Measurements from ENCODE around the gene PPRC1. TPM values are rescaled to one million over a fixed set of nuclear protein-coding genes. Genes with fewer than 3 reads are reported as not detected.

Gene PPRC1
- polyA plus RNA-seq, 1 donor from 2014 or later: 14.2 TPM

GRCh38 chr10:102131286-102132170 is 1.3 kb upstream of the PPRC1 start:
- Mint-ChIP-seq H3K9me3 (no peaks in the 10 kb centered on the region), H3K4me1 (peaks cover 16 to 28% (median 17%) of the 10 kb centered on the region in 3 donors), H3K27me3 (no peaks in the 10 kb centered on the region), H3K36me3 (no peaks in the 10 kb centered on the region), H3K27ac (no peak overlapping the region), H3K4me3 (no peak overlapping the region)

GRCh38 chr10:102132193-102132562 is 662 bp upstream of the PPRC1 start:
- H3K27me3 Mint-ChIP-seq: no peaks in the 10 kb centered on the region
- H3K36me3 Mint-ChIP-seq: no peaks in the 10 kb centered on the region
- no peaks in the 10 kb centered on the region for H3K9me3 Mint-ChIP-seq
- H3K27ac Mint-ChIP-seq: peak overlapping the region; percentile 41 to 95 (median 89)
- H3K4me3 Mint-ChIP-seq: peak overlapping the region; percentile 95 to 96 (median 96)
- peaks cover 16 to 26% (median 17%) of the 10 kb centered on the region in 3 donors for H3K4me1 Mint-ChIP-seq

- Mint-ChIP-seq H3K4me1 (peaks cover 16 to 26% (median 17%) of the 10 kb centered on the region in 3 donors), H3K4me3 (peak overlapping the region; percentile 95 to 96 (median 96)), H3K9me3 (no peaks in the 10 kb centered on the region), H3K27me3 (no peaks in the 10 kb centered on the region), H3K27ac (peak overlapping the region; percentile 41 to 95 (median 89)), H3K36me3 (no peaks in the 10 kb centered on the region)
Measured at GRCh38 chr10:102133373-102134195, 744 bp downstream of the PPRC1 start.

GRCh38 chr10:102134416-102134815 is 1.6 kb downstream of the PPRC1 start:
- Mint-ChIP-seq H3K27me3 (no peaks in the 10 kb centered on the region), H3K27ac (peak overlapping the region; percentile 41 to 83 (median 76)), H3K4me1 (peaks cover 16 to 26% (median 17%) of the 10 kb centered on the region in 3 donors), H3K9me3 (no peaks in the 10 kb centered on the region), H3K4me3 (peak overlapping the region; percentile 95 to 96 (median 96)), H3K36me3 (no peaks in the 10 kb centered on the region)

- H3K36me3 Mint-ChIP-seq: no peaks in the 10 kb centered on the region
- H3K27ac Mint-ChIP-seq: no peak overlapping the region
- no peaks in the 10 kb centered on the region for H3K27me3 Mint-ChIP-seq
- no peaks in the 10 kb centered on the region for H3K9me3 Mint-ChIP-seq
- H3K4me1 Mint-ChIP-seq: peaks cover 16 to 26% (median 17%) of the 10 kb centered on the region in 3 donors
- peak overlapping the region in 3 of 4 donors; percentile 10 to 21 (median 17) for H3K4me3 Mint-ChIP-seq
Measured at GRCh38 chr10:102135956-102136526, 3.2 kb downstream of the PPRC1 start.

- H3K9me3 Mint-ChIP-seq: no peaks in the 10 kb centered on the region
- H3K36me3 Mint-ChIP-seq: no peaks in the 10 kb centered on the region
- H3K4me1 Mint-ChIP-seq: peaks cover 4 to 16% (median 7%) of the 10 kb centered on the region in 3 donors
- H3K27me3 Mint-ChIP-seq: no peaks in the 10 kb centered on the region
- H3K4me3 Mint-ChIP-seq: no peak overlapping the region
- H3K27ac Mint-ChIP-seq: no peak overlapping the region
Measured at GRCh38 chr10:102139281-102140110, 6.7 kb downstream of the PPRC1 start.

- no peaks in the 10 kb centered on the region for H3K27me3 Mint-ChIP-seq
- H3K9me3 Mint-ChIP-seq: no peaks in the 10 kb centered on the region
- peaks cover under 1 to 9% (median 4%) of the 10 kb centered on the region in 3 donors for H3K4me1 Mint-ChIP-seq
- no peaks in the 10 kb centered on the region for H3K36me3 Mint-ChIP-seq
- no peak overlapping the region for H3K4me3 Mint-ChIP-seq
- H3K27ac Mint-ChIP-seq: no peak overlapping the region
Measured at GRCh38 chr10:102140218-102140617, 7.4 kb downstream of the PPRC1 start.

- no peak overlapping the region for H3K27ac Mint-ChIP-seq
- H3K27me3 Mint-ChIP-seq: no peaks in the 10 kb centered on the region
- peaks cover 0 to 5% (median 0%) of the 10 kb centered on the region in 3 donors for H3K4me1 Mint-ChIP-seq
- no peak overlapping the region for H3K4me3 Mint-ChIP-seq
- no peaks in the 10 kb centered on the region for H3K36me3 Mint-ChIP-seq
- H3K9me3 Mint-ChIP-seq: no peaks in the 10 kb centered on the region
Measured at GRCh38 chr10:102140913-102141540, 8.2 kb downstream of the PPRC1 start.

GRCh38 chr10:102141583-102142107 is 8.8 kb downstream of the PPRC1 start:
- Mint-ChIP-seq H3K27ac (no peak overlapping the region), H3K4me3 (no peak overlapping the region), H3K36me3 (no peaks in the 10 kb centered on the region), H3K4me1 (peaks cover 0 to 2% (median 0%) of the 10 kb centered on the region in 3 donors), H3K9me3 (no peaks in the 10 kb centered on the region), H3K27me3 (no peaks in the 10 kb centered on the region)

- Mint-ChIP-seq H3K36me3 (peaks cover 6% of the 10 kb centered on the region), H3K4me3 (no peak overlapping the region), H3K27ac (peak overlapping the region in 2 of 3 donors; percentile 52 to 59), H3K27me3 (no peaks in the 10 kb centered on the region), H3K4me1 (peaks cover 7 to 11% (median 10%) of the 10 kb centered on the region in 3 donors), H3K9me3 (no peaks in the 10 kb centered on the region)
Measured at GRCh38 chr10:102146971-102147428, 14.2 kb downstream of the PPRC1 start.

GRCh38 chr10:102147561-102147960 is 14.7 kb downstream of the PPRC1 start:
- H3K4me3 Mint-ChIP-seq: no peak overlapping the region
- no peaks in the 10 kb centered on the region for H3K9me3 Mint-ChIP-seq

GRCh38 chr10:102148275-102148674 is 15.4 kb downstream of the PPRC1 start:
- Mint-ChIP-seq H3K27me3 (peaks cover 1% of the 10 kb centered on the region), H3K9me3 (no peaks in the 10 kb centered on the region), H3K4me1 (peaks cover 17 to 19% (median 17%) of the 10 kb centered on the region in 3 donors), H3K36me3 (peaks cover 6% of the 10 kb centered on the region), H3K4me3 (no peak overlapping the region), H3K27ac (peak overlapping the region in 1 of 3 donors; percentile 34)

More at GRCh38 chr10:102147561-102147960, 14.7 kb downstream of the PPRC1 start:
- Mint-ChIP-seq H3K36me3 (peaks cover 6% of the 10 kb centered on the region), H3K4me1 (peaks cover 10 to 12% (median 11%) of the 10 kb centered on the region in 3 donors), H3K27me3 (no peaks in the 10 kb centered on the region), H3K27ac (peak overlapping the region in 1 of 3 donors; percentile 52)

- Mint-ChIP-seq H3K27ac (peak overlapping the region; percentile 93 to 98 (median 97)), H3K9me3 (no peaks in the 10 kb centered on the region), H3K27me3 (peaks cover 1% of the 10 kb centered on the region), H3K4me3 (peak overlapping the region; percentile 90 to 98 (median 96)), H3K36me3 (peaks cover 6% of the 10 kb centered on the region), H3K4me1 (peaks cover 19 to 25% (median 21%) of the 10 kb centered on the region in 3 donors)
Measured at GRCh38 chr10:102150970-102151773, 18.3 kb downstream of the PPRC1 start.
